Prostate gland (tissue), 2 donors: Measurements from ENCODE around the gene CRELD1. TPM values are rescaled to one million over a fixed set of nuclear protein-coding genes. Genes with fewer than 3 reads are reported as not detected.

Experiments used
- DNase-seq: peaks from one replicate; pipeline ENCODE4 v3.0.0-alpha.2; 2019; ENCODE audit warnings: low spot score
- H3K27ac ChIP-seq, 2 donors: fragments of 200-600 bp; sonication (generic); 2 replicates each; pipeline ENCODE4 v1.5.1; 2017 to 2019
- H3K27me3 ChIP-seq: fragments of 200-600 bp; sonication (generic); replicated peaks from 2 replicates; pipeline ENCODE4 v1.5.1; 2019; ENCODE audit not compliant: insufficient read depth
- H3K36me3 ChIP-seq, 2 donors: fragments of 200-600 bp; sonication (generic); 1 replicate in 1 of 2; 2 replicates in 1 of 2; pipeline versions ENCODE4 v1.5.1 to v1.8.1; 2017 to 2019
- H3K4me1 ChIP-seq: fragments of 200-600 bp; sonication (generic); replicated peaks from 2 replicates; pipeline ENCODE4 v1.5.1; 2019
- H3K4me3 ChIP-seq, 2 donors: fragments of 200-600 bp; sonication (generic); 2 replicates each; pipeline ENCODE4 v1.5.1; 2017 to 2019
- H3K9me3 ChIP-seq: fragments of 200-600 bp; sonication (generic); 2 replicates; pipeline ENCODE4 v1.5.1; 2017
- CTCF ChIP-seq, 4 experiments: fragments of 200-600 bp in 2 of 4; fragments of 450-650 bp in 2 of 4; sonication (generic) in 2 of 4; IDR thresholded peaks; 1 replicate in 3 of 4; 2 replicates in 1 of 4; pipeline ENCODE4 v1.5.1; 2016 to 2019; ENCODE audit warnings: antibody characterized with exemption in 4 of 4, mild to moderate bottlenecking in 2 of 4, moderate library complexity in 2 of 4
- POLR2A ChIP-seq: fragments of 450-650 bp; IDR thresholded peaks from one replicate; pipeline ENCODE4 v1.6.1; 2016; ENCODE audit warnings: antibody characterized with exemption, mild to moderate bottlenecking
- POLR2AphosphoS5 ChIP-seq: sonication (generic); formaldehyde crosslinking; IDR thresholded peaks from one replicate; pipeline ENCODE4 v1.6.1; 2017; ENCODE audit warnings: antibody characterized with exemption
- WGBS: methylation state at CpG from one replicate; pipeline ENCODE4 v1.1.5; 2018; 5-methylcytosine and 5-hydroxymethylcytosine counted together
- intact Hi-C: fragments of 100-400 bp; cut with DNase I; formaldehyde crosslinking; loops from one replicate; pipeline ENCODE4 v1.14.2; 2022
- total RNA-seq, 2 donors: library from RNA; depleted of rRNA; stranded (reverse); fragments of >200 nt; gene quantifications; one replicate each; pipeline ENCODE4 v1.1.0, GENCODE V29; 2016

The CRELD1 gene
- total RNA-seq, 2 donors from 2014 or later = 46.9 to 64.9 TPM

GRCh38 chr3:9914011-9914410 is 19.6 kb upstream of the CRELD1 start:
- Histone ChIP-seq H3K36me3 (no peaks in the 10 kb centered on the region), H3K27me3 (no peaks in the 10 kb centered on the region), H3K27ac (peak overlapping the region; percentile 92 to 94), H3K4me3 (no peak overlapping the region), H3K4me1 (peaks cover 12% of the 10 kb centered on the region), H3K9me3 (no peaks in the 10 kb centered on the region)
- TF ChIP-seq CTCF (IDR thresholded peaks at IDR 0.05) = no peak
- TF ChIP-seq POLR2AphosphoS5 = no peak
- no peak for TF ChIP-seq POLR2A
- DNase-seq = peak; percentile 24
- WGBS = 25% methylated on average over 1 of the region's 1 CpG
- intact Hi-C loops = loop anchor here (2.0 to 10.0 kb wide), 2 partner anchors 23 to 179 kb away; partner anchors contain the start of genes BRPF1 and JAGN1

DNA sequence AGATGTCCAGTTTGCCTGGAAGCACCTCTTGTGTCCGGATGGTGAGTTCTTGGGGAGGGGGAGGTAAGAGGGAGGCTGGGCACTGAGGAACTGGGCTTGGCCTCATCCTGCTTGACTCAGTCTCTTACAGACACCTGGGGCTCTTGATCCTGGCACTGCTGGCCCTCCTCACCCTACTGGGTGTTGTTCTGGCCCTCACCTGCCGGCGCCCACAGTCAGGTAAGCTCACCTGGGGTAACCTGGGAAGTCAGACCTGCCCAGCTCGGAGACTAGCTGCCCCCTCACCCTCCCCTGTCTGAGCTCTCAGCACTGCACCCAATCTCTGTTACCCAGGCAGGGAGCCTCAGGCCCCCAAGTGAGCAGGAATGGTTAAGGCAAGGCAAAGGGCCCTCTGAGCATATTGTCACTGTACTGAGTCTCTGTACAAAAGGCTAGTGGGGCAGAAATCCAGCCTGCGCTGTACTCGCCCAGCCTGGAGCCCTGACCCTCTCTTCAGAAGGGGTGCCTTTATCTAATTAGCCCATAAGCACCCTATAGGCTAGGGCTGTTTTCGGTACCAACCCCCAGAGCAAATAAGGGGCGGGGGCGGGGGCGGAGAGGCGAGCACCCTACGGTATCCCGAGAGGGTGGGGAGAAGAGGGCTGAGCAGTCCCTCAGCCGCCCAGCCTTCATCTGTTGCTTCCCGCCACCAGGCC is 18.9 kb upstream of the CRELD1 start:
- DNase-seq = no peak
- peak overlapping the region; percentile 92 to 94 for H3K27ac ChIP-seq
- peak overlapping the region; percentile 39 to 41 for H3K4me3 ChIP-seq
- H3K9me3 ChIP-seq = no peaks in the 10 kb centered on the region
- no peak for TF ChIP-seq POLR2AphosphoS5
- TF ChIP-seq CTCF (IDR thresholded peaks at IDR 0.05) = no peak
- no peak for TF ChIP-seq POLR2A
- peaks cover 12% of the 10 kb centered on the region for H3K4me1 ChIP-seq
- no peaks in the 10 kb centered on the region for H3K27me3 ChIP-seq
- intact Hi-C loops = loop anchor here (2.0 to 10.0 kb wide), 2 partner anchors 24 to 180 kb away; partner anchors contain the start of genes BRPF1 and JAGN1
- WGBS = 20% methylated on average over 15 of the region's 15 CpGs
- H3K36me3 ChIP-seq = no peaks in the 10 kb centered on the region

- peak; percentile 51 for DNase-seq
- H3K27ac ChIP-seq = peak overlapping the region; percentile 92 to 94
- no peaks in the 10 kb centered on the region for H3K36me3 ChIP-seq
- H3K4me1 ChIP-seq = peaks cover 12% of the 10 kb centered on the region
- no peaks in the 10 kb centered on the region for H3K9me3 ChIP-seq
- no peaks in the 10 kb centered on the region for H3K27me3 ChIP-seq
- TF ChIP-seq POLR2AphosphoS5 (peak; percentile 4), CTCF (IDR thresholded peaks at IDR 0.05) (peak; percentile 22 to 73 (median 42)), POLR2A (no peak)
- peak overlapping the region; percentile 39 to 41 for H3K4me3 ChIP-seq
- WGBS = 5% methylated on average over 89 of the region's 99 CpGs
- intact Hi-C loops = loop anchor here (1.0 to 10.0 kb wide), 4 partner anchors 25 to 181 kb away; partner anchors contain the start of genes BRPF1 and JAGN1
Observed at GRCh38 chr3:9915254-9916141, 18.1 kb upstream of the CRELD1 start.

DNA sequence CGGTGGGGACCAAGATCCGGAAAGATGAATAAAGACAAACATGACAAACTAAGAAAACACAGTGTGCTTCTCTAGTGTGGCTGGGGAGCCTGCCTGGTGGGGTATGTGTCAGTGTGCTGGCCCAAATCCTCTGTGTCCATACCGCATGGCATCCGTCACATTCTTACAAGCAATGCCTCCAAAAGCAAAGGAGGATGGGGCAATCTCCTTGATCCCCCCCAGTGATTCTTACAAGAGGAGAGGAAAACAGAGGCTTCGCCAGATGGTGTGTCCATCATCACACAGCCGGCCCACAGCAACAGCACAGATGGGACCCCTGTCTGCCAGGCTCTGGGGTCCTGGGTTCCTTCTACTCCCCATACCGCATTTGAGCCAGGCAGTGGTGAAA is 17.3 kb upstream of the CRELD1 start:
- WGBS = 47% methylated on average over 7 of the region's 7 CpGs

More for the DNA sequence above, 17.3 kb upstream of the CRELD1 start:
- intact Hi-C loops = loop anchor here (1.0 to 10.0 kb wide), 3 partner anchors 53 to 182 kb away; partner anchors contain the start of gene BRPF1
- TF ChIP-seq POLR2AphosphoS5 (no peak), CTCF (IDR thresholded peaks at IDR 0.05) (no peak), POLR2A (no peak)
- DNase-seq = no peak
- peak overlapping the region; percentile 46 to 51 for H3K4me3 ChIP-seq
- peak overlapping the region; percentile 92 to 94 for H3K27ac ChIP-seq
- no peaks in the 10 kb centered on the region for H3K36me3 ChIP-seq
- H3K9me3 ChIP-seq = no peaks in the 10 kb centered on the region
- no peaks in the 10 kb centered on the region for H3K27me3 ChIP-seq
- peaks cover 12% of the 10 kb centered on the region for H3K4me1 ChIP-seq
